HepG2 (cell line): ENCODE data around the gene CGREF1. TPM values are rescaled to one million over a fixed set of nuclear protein-coding genes. Genes with fewer than 3 reads are reported as not detected.

Experiments
- BHLHE40 ChIP-seq: IDR thresholded peaks from 2 replicates; pipeline ENCODE4 v1.6.1; 2011; ENCODE audit warnings: low read length, improper control_type of control experiment
- BORCS8-MEF2B ChIP-seq: sonication (generic); formaldehyde crosslinking; IDR thresholded peaks from 2 replicates; pipeline ENCODE4 v1.8.0; 2022; ENCODE audit warnings: mild to moderate bottlenecking, missing genetic modification reagents
- EED ChIP-seq: sonication (generic); formaldehyde crosslinking; IDR thresholded peaks from 2 replicates; pipeline ENCODE4 v1.5.0; 2020; ENCODE audit warnings: mild to moderate bottlenecking, missing genetic modification reagents
- EHMT2 ChIP-seq: fragments of 200-600 bp; sonication (generic); IDR thresholded peaks from 2 replicates; pipeline ENCODE4 v1.7.0; 2017; ENCODE audit warnings: antibody characterized with exemption, low read depth, low read length, borderline replicate concordance
- GABPA ChIP-seq, 2 experiments: IDR thresholded peaks; 2 replicates each; pipeline ENCODE4 v1.6.1; 2011 to 2016; ENCODE audit warnings: low read depth in 2 of 2, low read length in 1 of 2, missing biosample characterization in 1 of 2, missing genetic modification characterization in 1 of 2
- HNF4G ChIP-seq, 2 experiments: sonication (generic) in 1 of 2; formaldehyde crosslinking in 1 of 2; IDR thresholded peaks; 2 replicates each; pipeline versions ENCODE4 v1.4.0 to v1.6.1; 2011 to 2020; ENCODE audit warnings: borderline replicate concordance in 2 of 2, low read depth in 2 of 2, mild to moderate bottlenecking in 2 of 2, low read length in 1 of 2, missing genetic modification reagents in 1 of 2, moderate library complexity in 1 of 2
- NR2F6 ChIP-seq, 2 experiments: IDR thresholded peaks; 2 replicates each; pipeline ENCODE4 v1.6.1; 2016; ENCODE audit warnings: antibody characterized with exemption in 1 of 2, mild to moderate bottlenecking in 1 of 2
- SRSF4 ChIP-seq: fragments of 200-400 bp; formaldehyde crosslinking; IDR thresholded peaks from one replicate; pipeline ENCODE4 v1.6.1; 2018; ENCODE audit warnings: mild to moderate bottlenecking, low read depth, low read length, moderate library complexity; ENCODE audit not compliant: poor library complexity, severe bottlenecking
- ZBTB20 ChIP-seq: sonication (generic); formaldehyde crosslinking; IDR thresholded peaks from 2 replicates; pipeline ENCODE4 v1.8.1; 2023; ENCODE audit warnings: missing genetic modification reagents, low read depth, mild to moderate bottlenecking, borderline replicate concordance
- ZBTB38 ChIP-seq: sonication (generic); formaldehyde crosslinking; IDR thresholded peaks from 2 replicates; pipeline ENCODE4 v1.5.1; 2020; ENCODE audit warnings: mild to moderate bottlenecking, missing genetic modification reagents
- ZNF180 ChIP-seq: sonication (generic); formaldehyde crosslinking; IDR thresholded peaks from 2 replicates; pipeline ENCODE4 v1.4.0; 2020; ENCODE audit warnings: low read depth, missing genetic modification reagents, borderline replicate concordance
- ZNF317 ChIP-seq: sonication (generic); formaldehyde crosslinking; IDR thresholded peaks from 2 replicates; pipeline ENCODE4 v1.5.0; 2020; ENCODE audit warnings: mild to moderate bottlenecking, missing genetic modification reagents
- polyA plus RNA-seq, 8 experiments: library from polyadenylated mRNA; depleted of rRNA in 3 of 8; stranded (reverse) in 7 of 8; unstranded in 1 of 8; fragments of >200 nt; fragmentation: Illumina TruSeq in 4 of 8; extraction: Trizol in 4 of 8; gene quantifications; 2 replicates each; pipeline versions ENCODE4 v1.2.1 to v1.2.3, GENCODE V29; 2011 to 2016; ENCODE audit warnings: low read depth in 4 of 8, missing spikeins in 1 of 8, mixed read lengths in 1 of 8; ENCODE audit not compliant: insufficient read depth in 1 of 8
- total RNA-seq, 5 experiments: library from RNA; depleted of rRNA; stranded (reverse); fragments of >200 nt; fragmentation: Illumina TruSeq; extraction: Trizol; gene quantifications; 2 replicates each; pipeline ENCODE4 v1.2.3, GENCODE V29; 2016; ENCODE audit warnings: low read depth in 1 of 5
- TF ChIP-seq, protein P1 (sequence below): IDR thresholded peaks from 2 replicates; pipeline ENCODE4 v1.4.0; 2020; ENCODE audit warnings: mild to moderate bottlenecking, missing genetic modification reagents
- TF ChIP-seq, protein P2 (sequence below): IDR thresholded peaks from 2 replicates; pipeline ENCODE4 v1.6.1; 2016; ENCODE audit warnings: missing genetic modification reagents, missing compliant biosample characterization
- TF ChIP-seq, protein P3 (sequence below): IDR thresholded peaks from 2 replicates; pipeline ENCODE4 v1.6.1; 2016
- TF ChIP-seq, protein P4 (sequence below): sonication (generic); formaldehyde crosslinking; IDR thresholded peaks from 2 replicates; pipeline ENCODE4 v1.4.0; 2020; ENCODE audit warnings: missing genetic modification reagents, borderline replicate concordance
- TF ChIP-seq, protein P5 (sequence below): sonication (generic); formaldehyde crosslinking; IDR thresholded peaks from 2 replicates; pipeline ENCODE4 v1.5.0; 2020; ENCODE audit warnings: missing genetic modification reagents
- TF ChIP-seq, protein P6 (sequence below): fragments of 450-650 bp; IDR thresholded peaks from 2 replicates; pipeline ENCODE4 v1.6.1; 2016
- TF ChIP-seq, protein P7 (sequence below): sonication (generic); formaldehyde crosslinking; IDR thresholded peaks from 2 replicates; pipeline ENCODE4 v1.4.0; 2020; ENCODE audit warnings: mild to moderate bottlenecking, missing genetic modification reagents

CGREF1 gene
- total and polyA plus RNA-seq, 2 of the 13 experiments (the other 11 are each of a cell fraction or from before 2014, with no cell fraction given): 13.9 to 23.4 TPM

DNA sequence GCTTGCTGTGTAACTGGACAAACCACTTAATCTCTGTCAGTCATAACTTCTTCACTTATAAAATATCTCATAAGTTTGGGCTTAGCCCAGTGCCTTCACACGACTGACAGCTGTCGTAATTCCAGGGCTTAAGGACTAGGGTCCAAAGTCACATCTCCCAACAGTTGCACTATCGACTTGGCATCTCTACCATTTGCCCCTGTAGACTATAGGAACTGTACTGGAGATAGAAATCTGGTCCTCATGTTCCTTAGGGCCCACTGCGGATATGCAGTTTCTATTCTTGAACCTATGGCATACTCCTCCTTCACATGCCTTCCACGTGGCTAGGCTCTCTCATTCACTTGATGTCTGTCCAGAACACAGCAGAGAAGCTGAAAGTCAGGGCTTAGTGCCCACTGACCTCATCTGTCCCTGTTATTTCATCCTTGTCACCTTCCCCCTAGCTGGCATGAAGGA is 7.4 kb upstream of the CGREF1 start (continued):
- TF ChIP-seq, protein P1, sequence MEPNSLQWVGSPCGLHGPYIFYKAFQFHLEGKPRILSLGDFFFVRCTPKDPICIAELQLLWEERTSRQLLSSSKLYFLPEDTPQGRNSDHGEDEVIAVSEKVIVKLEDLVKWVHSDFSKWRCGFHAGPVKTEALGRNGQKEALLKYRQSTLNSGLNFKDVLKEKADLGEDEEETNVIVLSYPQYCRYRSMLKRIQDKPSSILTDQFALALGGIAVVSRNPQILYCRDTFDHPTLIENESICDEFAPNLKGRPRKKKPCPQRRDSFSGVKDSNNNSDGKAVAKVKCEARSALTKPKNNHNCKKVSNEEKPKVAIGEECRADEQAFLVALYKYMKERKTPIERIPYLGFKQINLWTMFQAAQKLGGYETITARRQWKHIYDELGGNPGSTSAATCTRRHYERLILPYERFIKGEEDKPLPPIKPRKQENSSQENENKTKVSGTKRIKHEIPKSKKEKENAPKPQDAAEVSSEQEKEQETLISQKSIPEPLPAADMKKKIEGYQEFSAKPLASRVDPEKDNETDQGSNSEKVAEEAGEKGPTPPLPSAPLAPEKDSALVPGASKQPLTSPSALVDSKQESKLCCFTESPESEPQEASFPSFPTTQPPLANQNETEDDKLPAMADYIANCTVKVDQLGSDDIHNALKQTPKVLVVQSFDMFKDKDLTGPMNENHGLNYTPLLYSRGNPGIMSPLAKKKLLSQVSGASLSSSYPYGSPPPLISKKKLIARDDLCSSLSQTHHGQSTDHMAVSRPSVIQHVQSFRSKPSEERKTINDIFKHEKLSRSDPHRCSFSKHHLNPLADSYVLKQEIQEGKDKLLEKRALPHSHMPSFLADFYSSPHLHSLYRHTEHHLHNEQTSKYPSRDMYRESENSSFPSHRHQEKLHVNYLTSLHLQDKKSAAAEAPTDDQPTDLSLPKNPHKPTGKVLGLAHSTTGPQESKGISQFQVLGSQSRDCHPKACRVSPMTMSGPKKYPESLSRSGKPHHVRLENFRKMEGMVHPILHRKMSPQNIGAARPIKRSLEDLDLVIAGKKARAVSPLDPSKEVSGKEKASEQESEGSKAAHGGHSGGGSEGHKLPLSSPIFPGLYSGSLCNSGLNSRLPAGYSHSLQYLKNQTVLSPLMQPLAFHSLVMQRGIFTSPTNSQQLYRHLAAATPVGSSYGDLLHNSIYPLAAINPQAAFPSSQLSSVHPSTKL: peak; percentile 48; the same call in 1 of the 2 replicates
- TF ChIP-seq SRSF4 (no peak), EHMT2 (no peak), ZBTB20 (no peak), NR2F6 (IDR thresholded peaks at IDR 0.05) (no peak), NR2F6 (CRISPR knock-in tag; IDR thresholded peaks at IDR 0.05) (0 out of 2 replicates have a peak, but pooled peaks have one; percentile 6), ZBTB38 (CRISPR knock-in tag) (no peak), ZNF317 (CRISPR knock-in tag) (no peak), BORCS8-MEF2B (CRISPR knock-in tag) (no peak), BHLHE40 (no peak), HNF4G (IDR thresholded peaks at IDR 0.05; ENCODE audit: borderline replicate concordance, low read depth, low read length) (peak; percentile 73), HNF4G (CRISPR knock-in tag; IDR thresholded peaks at IDR 0.05; ENCODE audit: borderline replicate concordance, low read depth) (no peak; the same call in 1 of the 2 replicates), GABPA (IDR thresholded peaks at IDR 0.05; ENCODE audit: low read depth, low read length) (no peak), GABPA (CRISPR knock-in tag; IDR thresholded peaks at IDR 0.05; ENCODE audit: low read depth) (no peak), EED (no peak), ZNF180 (CRISPR knock-in tag) (no peak)
- TF ChIP-seq, protein P2, sequence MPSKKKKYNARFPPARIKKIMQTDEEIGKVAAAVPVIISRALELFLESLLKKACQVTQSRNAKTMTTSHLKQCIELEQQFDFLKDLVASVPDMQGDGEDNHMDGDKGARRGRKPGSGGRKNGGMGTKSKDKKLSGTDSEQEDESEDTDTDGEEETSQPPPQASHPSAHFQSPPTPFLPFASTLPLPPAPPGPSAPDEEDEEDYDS (CRISPR knock-in tag): no peak
- TF ChIP-seq, protein P3, sequence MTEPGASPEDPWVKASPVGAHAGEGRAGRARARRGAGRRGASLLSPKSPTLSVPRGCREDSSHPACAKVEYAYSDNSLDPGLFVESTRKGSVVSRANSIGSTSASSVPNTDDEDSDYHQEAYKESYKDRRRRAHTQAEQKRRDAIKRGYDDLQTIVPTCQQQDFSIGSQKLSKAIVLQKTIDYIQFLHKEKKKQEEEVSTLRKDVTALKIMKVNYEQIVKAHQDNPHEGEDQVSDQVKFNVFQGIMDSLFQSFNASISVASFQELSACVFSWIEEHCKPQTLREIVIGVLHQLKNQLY (CRISPR knock-in tag): no peak
- TF ChIP-seq, protein P4, sequence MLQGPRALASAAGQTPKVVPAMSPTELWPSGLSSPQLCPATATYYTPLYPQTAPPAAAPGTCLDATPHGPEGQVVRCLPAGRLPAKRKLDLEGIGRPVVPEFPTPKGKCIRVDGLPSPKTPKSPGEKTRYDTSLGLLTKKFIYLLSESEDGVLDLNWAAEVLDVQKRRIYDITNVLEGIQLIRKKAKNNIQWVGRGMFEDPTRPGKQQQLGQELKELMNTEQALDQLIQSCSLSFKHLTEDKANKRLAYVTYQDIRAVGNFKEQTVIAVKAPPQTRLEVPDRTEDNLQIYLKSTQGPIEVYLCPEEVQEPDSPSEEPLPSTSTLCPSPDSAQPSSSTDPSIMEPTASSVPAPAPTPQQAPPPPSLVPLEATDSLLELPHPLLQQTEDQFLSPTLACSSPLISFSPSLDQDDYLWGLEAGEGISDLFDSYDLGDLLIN (CRISPR knock-in tag): no peak
- TF ChIP-seq, protein P5, sequence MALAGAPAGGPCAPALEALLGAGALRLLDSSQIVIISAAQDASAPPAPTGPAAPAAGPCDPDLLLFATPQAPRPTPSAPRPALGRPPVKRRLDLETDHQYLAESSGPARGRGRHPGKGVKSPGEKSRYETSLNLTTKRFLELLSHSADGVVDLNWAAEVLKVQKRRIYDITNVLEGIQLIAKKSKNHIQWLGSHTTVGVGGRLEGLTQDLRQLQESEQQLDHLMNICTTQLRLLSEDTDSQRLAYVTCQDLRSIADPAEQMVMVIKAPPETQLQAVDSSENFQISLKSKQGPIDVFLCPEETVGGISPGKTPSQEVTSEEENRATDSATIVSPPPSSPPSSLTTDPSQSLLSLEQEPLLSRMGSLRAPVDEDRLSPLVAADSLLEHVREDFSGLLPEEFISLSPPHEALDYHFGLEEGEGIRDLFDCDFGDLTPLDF: no peak
- TF ChIP-seq, protein P6, sequence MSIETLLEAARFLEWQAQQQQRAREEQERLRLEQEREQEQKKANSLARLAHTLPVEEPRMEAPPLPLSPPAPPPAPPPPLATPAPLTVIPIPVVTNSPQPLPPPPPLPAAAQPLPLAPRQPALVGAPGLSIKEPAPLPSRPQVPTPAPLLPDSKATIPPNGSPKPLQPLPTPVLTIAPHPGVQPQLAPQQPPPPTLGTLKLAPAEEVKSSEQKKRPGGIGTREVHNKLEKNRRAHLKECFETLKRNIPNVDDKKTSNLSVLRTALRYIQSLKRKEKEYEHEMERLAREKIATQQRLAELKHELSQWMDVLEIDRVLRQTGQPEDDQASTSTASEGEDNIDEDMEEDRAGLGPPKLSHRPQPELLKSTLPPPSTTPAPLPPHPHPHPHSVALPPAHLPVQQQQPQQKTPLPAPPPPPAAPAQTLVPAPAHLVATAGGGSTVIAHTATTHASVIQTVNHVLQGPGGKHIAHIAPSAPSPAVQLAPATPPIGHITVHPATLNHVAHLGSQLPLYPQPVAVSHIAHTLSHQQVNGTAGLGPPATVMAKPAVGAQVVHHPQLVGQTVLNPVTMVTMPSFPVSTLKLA: no peak
- TF ChIP-seq, protein P7, sequence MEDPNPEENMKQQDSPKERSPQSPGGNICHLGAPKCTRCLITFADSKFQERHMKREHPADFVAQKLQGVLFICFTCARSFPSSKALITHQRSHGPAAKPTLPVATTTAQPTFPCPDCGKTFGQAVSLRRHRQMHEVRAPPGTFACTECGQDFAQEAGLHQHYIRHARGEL (CRISPR knock-in tag): no peak
